GM12878 (cell line): ENCODE results near the gene HLTF. TPM values are rescaled to one million over a fixed set of nuclear protein-coding genes. Genes with fewer than 3 reads are reported as not detected.

Experiments
- ATAC-seq: fragments of 200-7000 bp; cut with Tn5 transposase; 3 replicates; pipeline ENCODE4 v1.9.1; 2020; ENCODE audit warnings: mild to moderate bottlenecking, moderate library complexity
- BruUV-seq: library from RNA; stranded (reverse); fragments of 400-500 nt; replicated peaks from 2 replicates; lab custom pipeline; 2021; lab: Mats Ljungman, UMichigan
- CTCF ChIA-PET: fragments of 300-600 bp; sonication (Branson Sonifier 250); formaldehyde crosslinking; extraction: SDS; loops from one replicate; lab custom pipeline; 2021; ENCODE audit warnings: inconsistent platforms; lab: Yijun Ruan, JAX
- POLR2A ChIA-PET: fragments of 350-600 bp; formaldehyde crosslinking; extraction: SDS; loops from one replicate; lab custom pipeline; 2021; ENCODE audit warnings: inconsistent platforms; lab: Charles Lee
- RAD21 ChIA-PET: fragments of 300-600 bp; sonication (Branson Sonifier 250); formaldehyde crosslinking; loops from one replicate; lab custom pipeline; 2023; ENCODE audit warnings: antibody characterized with exemption; ENCODE audit not compliant: unreplicated experiment; lab: Charles Lee
- SMC1A ChIA-PET: fragments of 300-600 bp; sonication (Branson Sonifier 250); formaldehyde crosslinking; loops from one replicate; lab custom pipeline; 2023; ENCODE audit not compliant: unreplicated experiment, uncharacterized antibody; lab: Charles Lee
- DNase-seq: peaks from one replicate; pipeline ENCODE4 v3.0.0-alpha.2; 2011; ENCODE audit warnings: low read depth, low spot score
- FAIRE-seq: peaks from 3 replicates; lab custom pipeline; 2011; peaks lifted over from hg19 to GRCh38; lab: Jason Lieb, UNC
- H2AFZ ChIP-seq: 2 replicates; pipeline ENCODE4 v1.6.0; 2011; ENCODE audit warnings: low read depth, low read length, control low read depth; ENCODE audit not compliant: control insufficient read depth
- H3K27ac ChIP-seq: 2 replicates; pipeline ENCODE4 v1.5.1; 2011; ENCODE audit warnings: control low read depth; ENCODE audit not compliant: control insufficient read depth, insufficient read depth
- H3K27me3 ChIP-seq, 2 experiments: replicated peaks in 1 of 2; 2 replicates each; pipeline versions ENCODE4 v1.6.0 to v1.6.1; 2011; ENCODE audit warnings: low read length in 1 of 2; ENCODE audit not compliant: control insufficient read depth in 2 of 2, insufficient read depth in 2 of 2
- H3K36me3 ChIP-seq, 2 experiments: 2 replicates each; pipeline ENCODE4 v1.5.1; 2011; ENCODE audit warnings: low read length in 1 of 2; ENCODE audit not compliant: control insufficient read depth in 2 of 2, insufficient read depth in 2 of 2
- H3K4me1 ChIP-seq: 2 replicates; pipeline ENCODE4 v1.6.1; 2011; ENCODE audit warnings: mild to moderate bottlenecking, low read length, moderate library complexity, mixed read lengths; ENCODE audit not compliant: control insufficient read depth, insufficient read depth
- H3K4me2 ChIP-seq: 2 replicates; pipeline ENCODE4 v1.6.0; 2011; ENCODE audit warnings: control low read depth; ENCODE audit not compliant: control insufficient read depth, insufficient read depth
- H3K4me3 ChIP-seq: fragments of 200-600 bp; sonication (generic); 2 replicates; pipeline ENCODE4 v1.5.1; 2016
- H3K79me2 ChIP-seq: 2 replicates; pipeline ENCODE4 v1.6.0; 2011; ENCODE audit warnings: low read length; ENCODE audit not compliant: control insufficient read depth, insufficient read depth
- H3K9ac ChIP-seq: 2 replicates; pipeline ENCODE4 v1.8.0; 2011; ENCODE audit warnings: low read length, control low read depth, mixed read lengths; ENCODE audit not compliant: control insufficient read depth, insufficient read depth
- H3K9me3 ChIP-seq: replicated peaks from 3 replicates; pipeline ENCODE4 v1.5.1; 2011; ENCODE audit warnings: mild to moderate bottlenecking, low read length; ENCODE audit not compliant: control insufficient read depth, insufficient read depth
- H4K20me1 ChIP-seq: 2 replicates; pipeline ENCODE4 v1.6.0; 2011; ENCODE audit not compliant: control insufficient read depth, insufficient read depth
- GABPA ChIP-seq: IDR thresholded peaks from 2 replicates; pipeline ENCODE4 v1.6.1; 2014; ENCODE audit warnings: antibody characterized with exemption, low read depth, mild to moderate bottlenecking, inconsistent platforms
- SMAD1 ChIP-seq: fragments of 450-650 bp; IDR thresholded peaks from 2 replicates; pipeline ENCODE4 v1.6.1; 2018; ENCODE audit warnings: mild to moderate bottlenecking, low read depth; ENCODE audit not compliant: partially characterized antibody
- SRF ChIP-seq, 2 experiments: IDR thresholded peaks; 2 replicates each; pipeline ENCODE4 v1.6.1; 2011; ENCODE audit warnings: low read depth in 2 of 2, low read length in 2 of 2, mild to moderate bottlenecking in 1 of 2, moderate library complexity in 1 of 2
- WGBS: methylation state at CpG from one replicate; pipeline ENCODE4 v1.1.6; 2016; ENCODE audit warnings: low lambda C conversion rate; ENCODE audit not compliant: insufficient replicate concordance, insufficient coverage; ENCODE audit errors: missing lambda C conversion rate; 5-methylcytosine and 5-hydroxymethylcytosine counted together
- in situ Hi-C: fragments of 300-500 bp; cut with MboI; formaldehyde crosslinking; loops from 9 replicates; pipeline ENCODE4 v1.14.3; 2018; ENCODE audit warnings: mixed read lengths
- intact Hi-C: fragments of 100-400 bp; cut with micrococcal nuclease; formaldehyde crosslinking; loops from one replicate; pipeline ENCODE4 v1.14.2; 2022; ENCODE audit not compliant: unreplicated experiment
- polyA plus RNA-seq, 11 experiments: library from polyadenylated mRNA; depleted of rRNA in 4 of 11; unstranded in 6 of 11; stranded (reverse) in 5 of 11; fragments of >200 nt; fragmentation: Nextera tagmentation in 4 of 11; fragmentation: Illumina TruSeq in 1 of 11; extraction: Ambion mirVana in 4 of 11; extraction: Trizol in 1 of 11; gene quantifications; 1 replicate in 1 of 11; 2 replicates in 10 of 11; pipeline versions ENCODE4 v1.2.1 to v1.2.3, GENCODE V29; 2011 to 2016; ENCODE audit warnings: inconsistent platforms in 2 of 11, missing spikeins in 2 of 11, low read depth in 1 of 11
- total RNA-seq, 4 experiments: library from RNA; depleted of rRNA in 3 of 4; stranded (reverse); fragments of >200 nt in 3 of 4; fragmentation: Illumina TruSeq in 1 of 4; extraction: Trizol in 1 of 4; gene quantifications; 2 replicates each; pipeline versions ENCODE4 v1.2.1 to v1.2.3, GENCODE V29; 2013 to 2021
- TF ChIP-seq, protein P1 (sequence below): fragments of 450-650 bp; IDR thresholded peaks from 2 replicates; pipeline ENCODE4 v1.6.1; 2018; ENCODE audit warnings: mild to moderate bottlenecking, low read depth, moderate library complexity; ENCODE audit not compliant: partially characterized antibody

Gene HLTF
- total and polyA plus RNA-seq, 10 of the 15 experiments (the other 5 are each of a cell fraction or from before 2014, with no cell fraction given) = 13.7 to 50.4 (median 31.7) TPM

DNA sequence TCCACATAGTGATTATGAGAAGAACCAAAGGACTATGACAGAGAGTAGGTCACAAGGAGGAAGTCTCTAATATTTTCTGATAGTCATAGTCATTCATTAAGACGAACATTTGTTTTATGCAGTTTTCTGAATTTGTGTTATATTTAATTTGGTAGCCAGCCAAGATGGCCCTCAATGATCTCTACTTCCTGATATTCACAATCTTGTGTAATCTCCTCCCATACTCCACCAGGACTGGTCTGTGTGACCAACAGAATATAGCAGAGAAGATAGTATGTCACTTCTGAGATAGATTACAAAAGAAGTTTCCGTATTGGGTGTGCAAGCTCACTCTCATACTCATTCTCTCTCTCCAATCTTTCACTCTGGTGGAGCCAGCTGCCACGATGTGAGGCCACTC lies 30.8 kb downstream of the HLTF start:
- FAIRE-seq (no peak), DNase-seq (no peak), ATAC-seq (no peak)
- no peak overlapping the region for H3K9ac ChIP-seq
- H2AFZ ChIP-seq = no peak overlapping the region
- H4K20me1 ChIP-seq = no peaks in the 10 kb centered on the region
- WGBS = 99% methylated on average over 3 of the region's 3 CpGs
- H3K4me1 ChIP-seq = peaks cover 15% of the 10 kb centered on the region
- CTCF ChIA-PET = no interaction called here
- intact Hi-C loops = no loop called here
- no peak for TF ChIP-seq GABPA
- no peak for TF ChIP-seq SRF (IDR thresholded peaks at IDR 0.05; ENCODE audit: low read depth in 2 of 2, low read length in 2 of 2)
- TF ChIP-seq SMAD1 = no peak
- TF ChIP-seq, protein P1, sequence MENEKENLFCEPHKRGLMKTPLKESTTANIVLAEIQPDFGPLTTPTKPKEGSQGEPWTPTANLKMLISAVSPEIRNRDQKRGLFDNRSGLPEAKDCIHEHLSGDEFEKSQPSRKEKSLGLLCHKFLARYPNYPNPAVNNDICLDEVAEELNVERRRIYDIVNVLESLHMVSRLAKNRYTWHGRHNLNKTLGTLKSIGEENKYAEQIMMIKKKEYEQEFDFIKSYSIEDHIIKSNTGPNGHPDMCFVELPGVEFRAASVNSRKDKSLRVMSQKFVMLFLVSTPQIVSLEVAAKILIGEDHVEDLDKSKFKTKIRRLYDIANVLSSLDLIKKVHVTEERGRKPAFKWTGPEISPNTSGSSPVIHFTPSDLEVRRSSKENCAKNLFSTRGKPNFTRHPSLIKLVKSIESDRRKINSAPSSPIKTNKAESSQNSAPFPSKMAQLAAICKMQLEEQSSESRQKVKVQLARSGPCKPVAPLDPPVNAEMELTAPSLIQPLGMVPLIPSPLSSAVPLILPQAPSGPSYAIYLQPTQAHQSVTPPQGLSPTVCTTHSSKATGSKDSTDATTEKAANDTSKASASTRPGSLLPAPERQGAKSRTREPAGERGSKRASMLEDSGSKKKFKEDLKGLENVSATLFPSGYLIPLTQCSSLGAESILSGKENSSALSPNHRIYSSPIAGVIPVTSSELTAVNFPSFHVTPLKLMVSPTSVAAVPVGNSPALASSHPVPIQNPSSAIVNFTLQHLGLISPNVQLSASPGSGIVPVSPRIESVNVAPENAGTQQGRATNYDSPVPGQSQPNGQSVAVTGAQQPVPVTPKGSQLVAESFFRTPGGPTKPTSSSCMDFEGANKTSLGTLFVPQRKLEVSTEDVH = no peak
- TF ChIP-seq, all 136 proteins: peak for 0
- no peaks in the 10 kb centered on the region for H3K27me3 ChIP-seq
- H3K36me3 ChIP-seq = peaks cover 5 to 19% of the 10 kb centered on the region in 2 experiments; a peak in 3 of 4 replicates
- ChIA-PET SMC1A (no interaction called here), RAD21 (no interaction called here), POLR2A (no interaction called here)
- H3K4me3 ChIP-seq = no peak overlapping the region
- H3K9me3 ChIP-seq = peaks cover 2% of the 10 kb centered on the region; the same call in 1 of the 3 replicates
- no peaks in the 10 kb centered on the region for H3K79me2 ChIP-seq
- no peak overlapping the region for H3K4me2 ChIP-seq
- no peak overlapping the region for H3K27ac ChIP-seq
- no TSS peak for BruUV-seq
- in situ Hi-C loops = no loop called here
